ENCODE measurements around the gene PRXL2C.
"Not testable (repeated sequence)": the region's sequence is repeated elsewhere in the genome, so short reads cannot be mapped to it uniquely, and the experiment has no call there.

The PRXL2C gene

GRCh38 chr9:96655198-96655851, at the start of gene PRXL2C:
Gene PRXL2C (minus strand): TSS chr9:96655317. CDS start chr9:96655281, 36 bp downstream.
- no peak for TF ChIP-seq CTCF (IDR thresholded peaks at IDR 0.05; ENCODE audit: control extremely low read depth, extremely low read depth, low read depth, missing control alignments)
- peak; percentile 75 for DNase-seq (ENCODE audit: extremely low spot score)
- ChIA-PET POLR2A (no interaction called here), CTCF (interaction anchor here (1.2 to 4.0 kb wide), 3 partner anchors 11 to 338 kb away, joined by 3 to 29 read pairs (median 4); no protein-coding TSS in a partner anchor)

DNA sequence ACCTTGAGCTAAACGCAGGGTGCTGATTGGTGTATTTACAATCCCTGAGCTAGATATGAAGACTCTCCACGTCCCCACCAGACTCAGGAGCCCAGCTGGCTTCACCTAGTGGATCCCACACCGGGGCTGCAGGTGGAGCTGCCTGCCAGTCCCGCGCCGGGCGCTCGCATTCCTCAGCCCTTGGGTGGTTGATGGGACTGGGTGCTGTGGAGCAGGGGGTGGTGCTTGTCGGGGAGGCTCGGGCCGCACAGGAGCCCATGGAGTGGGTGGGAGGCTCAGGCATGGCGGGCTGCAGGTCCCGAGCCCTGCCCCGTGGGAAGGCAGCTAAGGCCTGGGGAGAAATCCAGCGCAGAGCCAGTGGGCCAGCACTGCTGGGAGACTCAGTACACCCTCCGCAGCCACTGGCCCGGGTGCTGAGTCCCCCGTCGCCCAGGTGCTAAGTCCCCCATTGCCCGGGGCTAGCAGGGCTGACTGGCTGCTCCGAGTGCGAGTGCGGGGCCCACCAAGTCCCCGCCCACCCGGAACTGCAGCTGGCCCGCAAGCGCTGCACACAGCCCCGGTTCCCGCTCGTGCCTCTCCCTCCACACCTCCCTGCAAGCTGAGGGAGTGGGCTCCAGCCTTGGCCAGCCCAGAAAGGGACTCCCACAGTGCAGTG, 45.7 kb upstream of the PRXL2C start:
- POLR2A ChIA-PET; DNase-seq (ENCODE audit: extremely low spot score); CTCF ChIA-PET: not testable (repeated sequence)

DNA sequence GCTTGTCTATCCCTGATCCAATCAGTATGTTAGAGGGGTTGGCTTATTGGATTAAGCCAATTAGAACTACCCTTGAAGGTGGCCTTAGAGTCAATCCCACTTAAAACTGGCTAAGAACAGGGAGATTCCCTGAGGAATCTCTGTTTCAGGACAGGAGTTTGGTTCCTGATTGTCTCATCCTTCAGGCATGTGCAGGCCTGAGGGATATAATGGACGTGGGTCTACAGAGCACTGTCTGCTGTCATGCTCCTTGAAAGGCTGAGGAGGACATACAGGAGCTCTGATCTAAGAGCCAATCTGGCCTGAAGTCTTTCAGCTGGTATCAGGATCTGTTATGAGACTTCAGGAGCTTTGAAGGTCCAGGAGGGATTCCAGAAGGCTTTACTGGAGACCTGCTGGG, 36.2 kb upstream of the PRXL2C start:
- DNase-seq (ENCODE audit: extremely low spot score) = no peak
- POLR2A ChIA-PET = no interaction called here
- no peak for TF ChIP-seq CTCF (IDR thresholded peaks at IDR 0.05; ENCODE audit: control extremely low read depth, extremely low read depth, low read depth, missing control alignments)
- CTCF ChIA-PET = no interaction called here

GRCh38 chr9:96688745-96689464, 33.8 kb upstream of the PRXL2C start:
- ChIA-PET CTCF (no interaction called here), POLR2A (no interaction called here)
- no peak for DNase-seq (ENCODE audit: extremely low spot score)
- TF ChIP-seq CTCF (IDR thresholded peaks at IDR 0.05; ENCODE audit: control extremely low read depth, extremely low read depth, low read depth, missing control alignments) = no peak

DNA sequence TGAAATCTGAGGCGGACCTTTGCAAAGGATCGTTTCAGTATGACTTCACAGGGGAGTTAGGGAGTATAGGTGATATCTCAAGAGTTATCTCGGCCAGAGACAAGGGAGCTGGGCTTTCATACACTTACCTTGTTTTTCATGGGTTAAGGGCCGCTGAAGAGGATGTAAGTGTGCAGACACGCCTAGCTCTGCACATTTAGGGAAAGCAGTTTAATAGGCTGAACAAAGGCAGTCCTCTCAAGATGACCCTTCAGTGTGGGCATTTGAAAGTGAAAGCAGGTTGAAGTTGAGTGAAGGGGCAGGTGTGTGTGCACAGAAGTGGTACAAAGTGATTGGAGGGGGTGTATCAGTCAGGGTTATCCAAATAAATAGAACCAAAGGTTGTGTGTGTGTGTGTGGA, 33.1 kb upstream of the PRXL2C start:
- ChIA-PET CTCF (no interaction called here), POLR2A (no interaction called here)
- DNase-seq (ENCODE audit: extremely low spot score) = no peak
- TF ChIP-seq CTCF (IDR thresholded peaks at IDR 0.05; ENCODE audit: control extremely low read depth, extremely low read depth, low read depth, missing control alignments) = no peak

- TF ChIP-seq CTCF (IDR thresholded peaks at IDR 0.05; ENCODE audit: control extremely low read depth, extremely low read depth, low read depth, missing control alignments) = no peak
- DNase-seq (ENCODE audit: extremely low spot score) = peak; percentile 48
- CTCF ChIA-PET = no interaction called here
- POLR2A ChIA-PET = no interaction called here
Observed at GRCh38 chr9:96686638-96687335, 31.7 kb upstream of the PRXL2C start.

All from GM10248 (cell line).